PC-3 (cell line): ENCODE measurements around the gene MACROD2. TPM values are rescaled to one million over a fixed set of nuclear protein-coding genes. Genes with fewer than 3 reads are reported as not detected.

Source experiments
- ATAC-seq: fragments of 200-7000 bp; cut with Tn5 transposase; 2 replicates; pipeline ENCODE4 v1.9.1; 2020; ENCODE audit warnings: mild to moderate bottlenecking, moderate library complexity
- BruUV-seq: library from RNA; stranded (reverse); fragments of 400-500 nt; replicated peaks from 2 replicates; lab custom pipeline; 2021; lab: Mats Ljungman, UMichigan
- CTCF ChIA-PET: fragments of 300-600 bp; sonication (Branson Sonifier 250); formaldehyde crosslinking; loops from one replicate; lab custom pipeline; 2022; ENCODE audit warnings: antibody characterized with exemption; lab: Charles Lee
- POLR2A ChIA-PET: fragments of 300-600 bp; sonication (Branson Sonifier 250); formaldehyde crosslinking; loops from one replicate; lab custom pipeline; 2022; ENCODE audit warnings: antibody characterized with exemption; ENCODE audit not compliant: unreplicated experiment; lab: Charles Lee
- DNase-seq: peaks from one replicate; pipeline ENCODE4 v3.0.0-alpha.2; 2015
- H2AFZ ChIP-seq: fragments of 300-600 bp; sonication (generic); 2 replicates; pipeline ENCODE4 v1.6.0; 2016; ENCODE audit warnings: antibody characterized with exemption, low read length
- H3F3A ChIP-seq: fragments of 300-600 bp; sonication (generic); one replicate; pipeline ENCODE4 v1.6.0; 2017; ENCODE audit warnings: antibody characterized with exemption, low read length, control low read depth, mild to moderate bottlenecking; ENCODE audit not compliant: unreplicated experiment
- H3K27ac ChIP-seq: fragments of 300-600 bp; sonication (generic); 2 replicates; pipeline ENCODE4 v1.5.1; 2016; ENCODE audit warnings: mild to moderate bottlenecking, low read length
- H3K27me3 ChIP-seq: fragments of 300-600 bp; sonication (generic); 2 replicates; pipeline ENCODE4 v1.6.1; 2016; ENCODE audit warnings: low read length, mixed read lengths
- H3K36me3 ChIP-seq: fragments of 300-600 bp; sonication (generic); 2 replicates; pipeline ENCODE4 v1.6.1; 2016; ENCODE audit warnings: low read depth, mixed run types, low read length, mixed read lengths
- H3K4me1 ChIP-seq: fragments of 300-600 bp; sonication (generic); 2 replicates; pipeline ENCODE4 v1.5.1; 2016; ENCODE audit warnings: low read length; ENCODE audit not compliant: insufficient read depth
- H3K4me2 ChIP-seq: fragments of 300-600 bp; sonication (generic); 2 replicates; pipeline ENCODE4 v1.6.0; 2016; ENCODE audit warnings: low read length
- H3K4me3 ChIP-seq: fragments of 300-600 bp; sonication (generic); 2 replicates; pipeline ENCODE4 v1.5.1; 2016; ENCODE audit warnings: mild to moderate bottlenecking, low read length, mixed read lengths
- H3K79me2 ChIP-seq: fragments of 300-600 bp; sonication (generic); 2 replicates; pipeline ENCODE4 v1.6.1; 2017; ENCODE audit warnings: low read length, mixed read lengths
- H3K9ac ChIP-seq: fragments of 300-600 bp; sonication (generic); 2 replicates; pipeline ENCODE4 v1.6.0; 2016; ENCODE audit warnings: mild to moderate bottlenecking, low read length
- H3K9me2 ChIP-seq: fragments of 300-600 bp; sonication (generic); replicated peaks from 2 replicates; pipeline ENCODE4 v1.6.1; 2016; ENCODE audit warnings: mixed run types, low read length, mixed read lengths
- H3K9me3 ChIP-seq: fragments of 300-600 bp; sonication (generic); 2 replicates; pipeline ENCODE4 v1.6.1; 2016; ENCODE audit warnings: low read length, mixed read lengths
- H4K20me1 ChIP-seq: fragments of 300-600 bp; sonication (generic); 2 replicates; pipeline ENCODE4 v1.6.1; 2016; ENCODE audit warnings: low read length, mixed read lengths
- EZH2 ChIP-seq: fragments of 300-600 bp; sonication (generic); IDR thresholded peaks from one replicate; pipeline ENCODE4 v1.6.1; 2017; ENCODE audit warnings: antibody characterized with exemption, mild to moderate bottlenecking, low read length; ENCODE audit not compliant: unreplicated experiment
- EZH2phosphoT487 ChIP-seq: fragments of 300-600 bp; sonication (generic); IDR thresholded peaks from 2 replicates; pipeline ENCODE4 v1.6.1; 2018; ENCODE audit warnings: mild to moderate bottlenecking, antibody characterized with exemption, low read length, borderline replicate concordance
- intact Hi-C: fragments of 100-400 bp; cut with micrococcal nuclease; formaldehyde crosslinking; loops from 2 replicates; pipeline ENCODE4 v1.9.0; 2023
- total RNA-seq: library from RNA; depleted of rRNA; stranded (reverse); fragments of >200 nt; gene quantifications from 2 replicates; pipeline ENCODE4 v1.2.3, GENCODE V29; 2014
- TF ChIP-seq, protein P1 (sequence below): fragments of 300-600 bp; sonication (generic); conservative IDR thresholded peaks from 2 replicates; pipeline ENCODE4 v1.5.1; 2017; ENCODE audit warnings: antibody characterized with exemption, low read depth, mild to moderate bottlenecking, low read length

The MACROD2 gene
- total RNA-seq, 1 experiment from 2014 or later: 3.1 TPM

DNA sequence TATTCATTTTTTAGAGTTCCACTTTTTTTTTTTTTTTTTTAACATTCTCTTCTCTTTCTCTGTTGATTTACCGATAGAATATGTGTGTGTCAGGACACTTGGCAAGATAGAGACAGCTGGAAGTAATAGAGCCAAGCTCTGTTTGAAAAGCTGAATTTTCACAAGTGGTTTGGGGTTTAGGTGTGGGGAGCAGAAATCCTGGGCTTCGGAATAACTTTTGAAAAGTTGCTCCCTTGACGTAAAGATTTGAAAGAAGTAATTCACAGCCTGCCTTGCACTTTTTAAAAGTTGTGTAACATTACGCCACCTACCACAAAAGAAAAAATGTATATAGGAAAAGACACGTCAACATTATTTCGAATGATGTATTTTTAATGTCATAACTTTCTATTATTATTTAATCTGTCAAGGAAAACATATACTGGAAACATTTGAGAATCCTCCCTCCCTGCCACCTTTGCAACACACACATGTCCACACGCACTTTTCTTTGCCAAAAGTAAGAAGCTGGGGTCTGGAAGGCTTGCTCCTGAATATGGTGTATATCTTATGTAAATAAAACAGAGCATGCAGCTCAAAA, 1660.1 kb downstream of the MACROD2 start:
- Histone ChIP-seq H3K36me3 (no peaks in the 10 kb centered on the region), H3K4me2 (peak overlapping the region; percentile 40), H4K20me1 (no peaks in the 10 kb centered on the region), H3K9me2 (no peaks in the 10 kb centered on the region), H3K9me3 (no peaks in the 10 kb centered on the region), H3K27ac (no peak overlapping the region), H3K4me3 (no peak overlapping the region), H2AFZ (peak overlapping the region; percentile 36; the same call in 1 of the 2 replicates), H3K4me1 (peaks cover 22% of the 10 kb centered on the region), H3K9ac (no peak overlapping the region), H3K79me2 (no peaks in the 10 kb centered on the region), H3K27me3 (no peaks in the 10 kb centered on the region), H3F3A (no peaks in the 10 kb centered on the region)
- DNase-seq: no peak
- ChIA-PET CTCF (no interaction called here), POLR2A (interaction anchor here (0.6 kb wide), 1 partner anchor 1562 kb away, joined by 3 read pairs; no protein-coding TSS in a partner anchor)
- TF ChIP-seq EZH2 (no peak), EZH2phosphoT487 (no peak)
- TF ChIP-seq, protein P1, sequence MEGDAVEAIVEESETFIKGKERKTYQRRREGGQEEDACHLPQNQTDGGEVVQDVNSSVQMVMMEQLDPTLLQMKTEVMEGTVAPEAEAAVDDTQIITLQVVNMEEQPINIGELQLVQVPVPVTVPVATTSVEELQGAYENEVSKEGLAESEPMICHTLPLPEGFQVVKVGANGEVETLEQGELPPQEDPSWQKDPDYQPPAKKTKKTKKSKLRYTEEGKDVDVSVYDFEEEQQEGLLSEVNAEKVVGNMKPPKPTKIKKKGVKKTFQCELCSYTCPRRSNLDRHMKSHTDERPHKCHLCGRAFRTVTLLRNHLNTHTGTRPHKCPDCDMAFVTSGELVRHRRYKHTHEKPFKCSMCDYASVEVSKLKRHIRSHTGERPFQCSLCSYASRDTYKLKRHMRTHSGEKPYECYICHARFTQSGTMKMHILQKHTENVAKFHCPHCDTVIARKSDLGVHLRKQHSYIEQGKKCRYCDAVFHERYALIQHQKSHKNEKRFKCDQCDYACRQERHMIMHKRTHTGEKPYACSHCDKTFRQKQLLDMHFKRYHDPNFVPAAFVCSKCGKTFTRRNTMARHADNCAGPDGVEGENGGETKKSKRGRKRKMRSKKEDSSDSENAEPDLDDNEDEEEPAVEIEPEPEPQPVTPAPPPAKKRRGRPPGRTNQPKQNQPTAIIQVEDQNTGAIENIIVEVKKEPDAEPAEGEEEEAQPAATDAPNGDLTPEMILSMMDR: no peak
- BruUV-seq: no TSS peak
- intact Hi-C loops: loop anchor here (5.0 kb wide), 1 partner anchor 47 kb away; no protein-coding TSS in a partner anchor
- ATAC-seq: 0 out of 2 replicates have a peak, but pooled peaks have one; percentile 7

DNA sequence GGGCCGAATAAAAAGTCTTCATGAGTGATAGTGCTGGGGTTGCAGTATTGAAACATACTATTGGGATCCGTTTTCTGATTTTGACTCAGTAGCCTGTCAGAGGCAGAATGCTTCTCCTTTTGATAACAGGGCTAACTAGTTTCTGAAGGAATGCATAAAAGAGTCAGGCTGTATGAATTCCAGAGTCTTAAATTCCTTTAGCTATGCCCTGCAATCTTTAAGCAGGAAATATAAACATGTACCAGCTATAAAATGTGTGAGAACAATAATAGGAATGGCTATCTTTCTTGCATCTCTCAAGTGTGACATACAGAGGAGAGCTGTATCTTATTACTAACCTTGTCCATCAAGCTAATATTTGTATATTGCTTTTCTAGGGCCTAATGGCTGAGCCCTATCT, 1660.8 kb downstream of the MACROD2 start:
- H2AFZ ChIP-seq: peak overlapping the region; percentile 36; the same call in 1 of the 2 replicates
- peaks cover 22% of the 10 kb centered on the region for H3K4me1 ChIP-seq
- TF ChIP-seq EZH2phosphoT487 (no peak), EZH2 (no peak)
- TF ChIP-seq, protein P1: no peak
- H3K4me3 ChIP-seq: no peak overlapping the region
- H3K4me2 ChIP-seq: peak overlapping the region; percentile 40
- H3K9me2 ChIP-seq: no peaks in the 10 kb centered on the region
- intact Hi-C loops: loop anchor here (1.0 to 5.0 kb wide), 2 partner anchors 46 to 160 kb away; no protein-coding TSS in a partner anchor
- H4K20me1 ChIP-seq: no peaks in the 10 kb centered on the region
- no peaks in the 10 kb centered on the region for H3K36me3 ChIP-seq
- ChIA-PET POLR2A (interaction anchor here (0.6 to 0.7 kb wide), 2 partner anchors 416 to 1562 kb away, joined by 3 to 6 read pairs; no protein-coding TSS in a partner anchor), CTCF (interaction anchor here (0.6 kb wide), 1 partner anchor 1017 kb away, joined by 14 read pairs; no protein-coding TSS in a partner anchor)
- no peaks in the 10 kb centered on the region for H3K27me3 ChIP-seq
- no peaks in the 10 kb centered on the region for H3K79me2 ChIP-seq
- ATAC-seq (peak; percentile 95), DNase-seq (peak; percentile 79)
- BruUV-seq: no TSS peak
- no peaks in the 10 kb centered on the region for H3F3A ChIP-seq
- no peak overlapping the region for H3K9ac ChIP-seq
- H3K27ac ChIP-seq: no peak overlapping the region
- H3K9me3 ChIP-seq: no peaks in the 10 kb centered on the region

- Histone ChIP-seq H3K36me3 (no peaks in the 10 kb centered on the region), H3K4me2 (no peak overlapping the region), H3K27me3 (no peaks in the 10 kb centered on the region), H2AFZ (no peak overlapping the region), H3K4me3 (no peak overlapping the region), H3K9ac (no peak overlapping the region), H3K9me2 (no peaks in the 10 kb centered on the region), H3K79me2 (no peaks in the 10 kb centered on the region), H3K4me1 (peaks cover 22% of the 10 kb centered on the region), H3F3A (no peaks in the 10 kb centered on the region), H3K27ac (no peak overlapping the region), H3K9me3 (no peaks in the 10 kb centered on the region), H4K20me1 (no peaks in the 10 kb centered on the region)
- DNase-seq (no peak), ATAC-seq (no peak)
- no TSS peak for BruUV-seq
- POLR2A ChIA-PET: no interaction called here
- CTCF ChIA-PET: no interaction called here
- intact Hi-C loops: loop anchor here (5.0 kb wide), 1 partner anchor 44 kb away; no protein-coding TSS in a partner anchor
- no peak for TF ChIP-seq EZH2
- no peak for TF ChIP-seq EZH2phosphoT487
- TF ChIP-seq, protein P1: no peak
Measured at GRCh38 chr20:15658295-15658694, 1663.0 kb downstream of the MACROD2 start.
